MCF 10A (cell line): ENCODE results near the gene SERPINB5. TPM values are rescaled to one million over a fixed set of nuclear protein-coding genes. Genes with fewer than 3 reads are reported as not detected.

Source experiments
- BruUV-seq: library from RNA; stranded (reverse); fragments of 400-500 nt; replicated peaks from 2 replicates; lab custom pipeline; 2021; lab: Mats Ljungman, UMichigan
- CTCF ChIA-PET: fragments of 300-600 bp; sonication (Branson Sonifier 250); formaldehyde crosslinking; extraction: SDS; loops from one replicate; lab custom pipeline; 2021; ENCODE audit warnings: antibody characterized with exemption, inconsistent platforms; lab: Yijun Ruan, JAX
- POLR2A ChIA-PET: fragments of 300-600, 350-650 bp; sonication (Branson Sonifier 250); formaldehyde crosslinking; extraction: SDS; loops from one replicate; lab custom pipeline; 2020; ENCODE audit warnings: antibody characterized with exemption, inconsistent platforms; lab: Yijun Ruan, JAX
- DNase-seq: peaks from one replicate; pipeline ENCODE4 v3.0.0-alpha.2; 2018; ENCODE audit not compliant: unreplicated experiment
- H3K27ac Mint-ChIP-seq: one replicate; pipeline ENCODE4 v1.8.0; 2022; ENCODE audit warnings: mild to moderate bottlenecking, low read depth, mixed read lengths; ENCODE audit not compliant: unreplicated experiment
- H3K27me3 Mint-ChIP-seq: one replicate; pipeline ENCODE4 v1.8.0; 2022; ENCODE audit warnings: mixed read lengths; ENCODE audit not compliant: insufficient read depth, unreplicated experiment
- H3K36me3 Mint-ChIP-seq: one replicate; pipeline ENCODE4 v1.8.0; 2022; ENCODE audit warnings: mild to moderate bottlenecking, moderate library complexity, mixed read lengths; ENCODE audit not compliant: insufficient read depth, unreplicated experiment
- H3K4me1 Mint-ChIP-seq: one replicate; pipeline ENCODE4 v1.8.0; 2022; ENCODE audit warnings: mixed read lengths; ENCODE audit not compliant: insufficient read depth, unreplicated experiment
- H3K4me3 Mint-ChIP-seq: one replicate; pipeline ENCODE4 v1.8.0; 2022; ENCODE audit warnings: mild to moderate bottlenecking, moderate library complexity, mixed read lengths; ENCODE audit not compliant: unreplicated experiment
- H3K9me3 Mint-ChIP-seq: one replicate; pipeline ENCODE4 v1.8.0; 2022; ENCODE audit warnings: mixed read lengths; ENCODE audit not compliant: unreplicated experiment
- CTCF ChIP-seq: fragments of 200-600 bp; IDR thresholded peaks from one replicate; pipeline ENCODE4 v1.8.0; 2022; ENCODE audit warnings: antibody characterized with exemption, mild to moderate bottlenecking; ENCODE audit not compliant: unreplicated experiment
- intact Hi-C: fragments of 100-400 bp; cut with micrococcal nuclease; formaldehyde crosslinking; loops from 2 replicates; pipeline ENCODE4 v1.14.1; 2022
- total RNA-seq: library from RNA; stranded (reverse); gene quantifications from 2 replicates; pipeline ENCODE4 v1.2.3, GENCODE V29; 2022

Gene SERPINB5
- total RNA-seq, 1 experiment from 2014 or later = 330 TPM

- POLR2A ChIA-PET = interaction anchor here (0.6 to 2.4 kb wide), 6 partner anchors 8 to 810 kb away, joined by 3 to 11 read pairs (median 6); partner anchors contain the start of gene SERPINB5
- H3K9me3 Mint-ChIP-seq = no peaks in the 10 kb centered on the region
- TF ChIP-seq CTCF = no peak
- H3K4me1 Mint-ChIP-seq = peaks cover 15% of the 10 kb centered on the region
- H3K4me3 Mint-ChIP-seq = no peak overlapping the region
- H3K27me3 Mint-ChIP-seq = no peaks in the 10 kb centered on the region
- H3K36me3 Mint-ChIP-seq = no peaks in the 10 kb centered on the region
- H3K27ac Mint-ChIP-seq = no peak overlapping the region
- intact Hi-C loops = no loop called here
- no TSS peak for BruUV-seq
- DNase-seq = no peak
- CTCF ChIA-PET = no interaction called here
Observed at GRCh38 chr18:63468575-63468974, 8.2 kb upstream of the SERPINB5 start.

GRCh38 chr18:63470751-63471150 lies 6.0 kb upstream of the SERPINB5 start:
- ChIA-PET POLR2A (interaction anchor here (0.7 to 14.1 kb wide), 20 partner anchors 9 to 1307 kb away, joined by 3 to 863 read pairs (median 4); partner anchors contain the start of gene VPS4B), CTCF (interaction anchor here (0.6 to 1.4 kb wide), 5 partner anchors 8 to 32 kb away, joined by 3 to 4 read pairs (median 4); no protein-coding TSS in a partner anchor)

GRCh38 chr18:63472380-63472779 lies 4.4 kb upstream of the SERPINB5 start:
- intact Hi-C loops = no loop called here
- no peaks in the 10 kb centered on the region for H3K36me3 Mint-ChIP-seq
- no peaks in the 10 kb centered on the region for H3K9me3 Mint-ChIP-seq
- ChIA-PET POLR2A (interaction anchor here (0.5 to 14.1 kb wide), 20 partner anchors 9 to 141 kb away, joined by 3 to 863 read pairs (median 7); partner anchors contain the start of genes KDSR and VPS4B), CTCF (interaction anchor here (0.7 to 1.8 kb wide), 5 partner anchors 27 to 316 kb away, joined by 3 to 15 read pairs (median 3); no protein-coding TSS in a partner anchor)
- TF ChIP-seq CTCF = no peak
- no peaks in the 10 kb centered on the region for H3K27me3 Mint-ChIP-seq
- H3K4me1 Mint-ChIP-seq = peaks cover 34% of the 10 kb centered on the region
- DNase-seq = peak; percentile 83
- no TSS peak for BruUV-seq
- peak overlapping the region; percentile 55 for H3K4me3 Mint-ChIP-seq
- peak overlapping the region; percentile 87 for H3K27ac Mint-ChIP-seq

More at GRCh38 chr18:63470751-63471150, 6.0 kb upstream of the SERPINB5 start:
- Mint-ChIP-seq H3K36me3 (no peaks in the 10 kb centered on the region), H3K4me1 (peaks cover 28% of the 10 kb centered on the region), H3K9me3 (no peaks in the 10 kb centered on the region), H3K4me3 (peak overlapping the region; percentile 58), H3K27me3 (no peaks in the 10 kb centered on the region), H3K27ac (peak overlapping the region; percentile 87)
- peak; percentile 93 for DNase-seq
- BruUV-seq = no TSS peak
- intact Hi-C loops = no loop called here
- TF ChIP-seq CTCF = no peak

GRCh38 chr18:63477200-63477599 lies 442 bp downstream of the SERPINB5 start:
- POLR2A ChIA-PET = interaction anchor here (0.6 to 14.1 kb wide), 36 partner anchors 8 to 1016 kb away, joined by 3 to 863 read pairs (median 5); partner anchors contain the start of genes KDSR, VPS4B and ZCCHC2
- no peak for TF ChIP-seq CTCF
- BruUV-seq = TSS peak; percentile 54
- CTCF ChIA-PET = interaction anchor here (0.6 to 5.4 kb wide), 9 partner anchors 25 to 460 kb away, joined by 3 to 47 read pairs (median 3); no protein-coding TSS in a partner anchor
- no peaks in the 10 kb centered on the region for H3K9me3 Mint-ChIP-seq
- H3K27ac Mint-ChIP-seq = peak overlapping the region; percentile 99
- no peaks in the 10 kb centered on the region for H3K27me3 Mint-ChIP-seq
- peak overlapping the region; percentile 95 for H3K4me3 Mint-ChIP-seq
- peaks cover 36% of the 10 kb centered on the region for H3K4me1 Mint-ChIP-seq
- intact Hi-C loops = no loop called here
- peaks cover 42% of the 10 kb centered on the region for H3K36me3 Mint-ChIP-seq
- peak; percentile 62 for DNase-seq
